ENCODE data around the gene PLA2G4C. TPM values are rescaled to one million over a fixed set of nuclear protein-coding genes. Genes with fewer than 3 reads are reported as not detected.

The PLA2G4C gene
- total RNA-seq, 1 experiment from 2014 or later = 4.2 TPM

- H3K27me3 Mint-ChIP-seq (ENCODE audit: unreplicated experiment) = peaks cover 73% of the 10 kb centered on the region
- H3K9me3 Mint-ChIP-seq (ENCODE audit: low read depth, unreplicated experiment) = no peaks in the 10 kb centered on the region
- no peak overlapping the region for H3K27ac Mint-ChIP-seq (ENCODE audit: unreplicated experiment)
- no peaks in the 10 kb centered on the region for H3K4me1 Mint-ChIP-seq (ENCODE audit: low read depth, unreplicated experiment)
- no peaks in the 10 kb centered on the region for H3K36me3 Mint-ChIP-seq (ENCODE audit: insufficient read depth, unreplicated experiment)
- BruUV-seq (replicated peaks) = no TSS peak
- no peak for TF ChIP-seq CTCF (IDR thresholded peaks at IDR 0.05; ENCODE audit: unreplicated experiment)
- H3K4me3 Mint-ChIP-seq (ENCODE audit: low read depth, unreplicated experiment) = no peak overlapping the region
- intact Hi-C loops (cut with micrococcal nuclease; ENCODE audit: unreplicated experiment) = no loop called here
- CTCF ChIA-PET = interaction anchor here (0.6 kb wide), 1 partner anchor 514 kb away, joined by 3 read pairs; no protein-coding TSS in a partner anchor
- DNase-seq = no peak
Observed at GRCh38 chr19:48061401-48062344, 48.9 kb downstream of the PLA2G4C start.

- H3K27ac Mint-ChIP-seq (ENCODE audit: unreplicated experiment) = no peak overlapping the region
- intact Hi-C loops (cut with micrococcal nuclease; ENCODE audit: unreplicated experiment) = no loop called here
- TF ChIP-seq CTCF (IDR thresholded peaks at IDR 0.05; ENCODE audit: unreplicated experiment) = no peak
- no peak for DNase-seq
- BruUV-seq (replicated peaks) = no TSS peak
- H3K36me3 Mint-ChIP-seq (ENCODE audit: insufficient read depth, unreplicated experiment) = no peaks in the 10 kb centered on the region
- no peak overlapping the region for H3K4me3 Mint-ChIP-seq (ENCODE audit: low read depth, unreplicated experiment)
- H3K27me3 Mint-ChIP-seq (ENCODE audit: unreplicated experiment) = peaks cover 81% of the 10 kb centered on the region
- H3K9me3 Mint-ChIP-seq (ENCODE audit: low read depth, unreplicated experiment) = no peaks in the 10 kb centered on the region
- no peaks in the 10 kb centered on the region for H3K4me1 Mint-ChIP-seq (ENCODE audit: low read depth, unreplicated experiment)
- CTCF ChIA-PET = interaction anchor here (0.6 kb wide), 1 partner anchor 200 kb away, joined by 3 read pairs; no protein-coding TSS in a partner anchor
Observed at GRCh38 chr19:48060381-48060780, 50.2 kb downstream of the PLA2G4C start.

- DNase-seq = no peak
- Mint-ChIP-seq H3K36me3 (ENCODE audit: insufficient read depth, unreplicated experiment) (no peaks in the 10 kb centered on the region), H3K27ac (ENCODE audit: unreplicated experiment) (no peak overlapping the region), H3K4me1 (ENCODE audit: low read depth, unreplicated experiment) (no peaks in the 10 kb centered on the region), H3K4me3 (ENCODE audit: low read depth, unreplicated experiment) (no peak overlapping the region), H3K9me3 (ENCODE audit: low read depth, unreplicated experiment) (no peaks in the 10 kb centered on the region), H3K27me3 (ENCODE audit: unreplicated experiment) (peaks cover 81% of the 10 kb centered on the region)
- TF ChIP-seq CTCF (IDR thresholded peaks at IDR 0.05; ENCODE audit: unreplicated experiment) = no peak
- CTCF ChIA-PET = interaction anchor here (0.7 kb wide), 1 partner anchor 64 kb away, joined by 4 read pairs; no protein-coding TSS in a partner anchor
- intact Hi-C loops (cut with micrococcal nuclease; ENCODE audit: unreplicated experiment) = no loop called here
- no TSS peak for BruUV-seq (replicated peaks)
Observed at GRCh38 chr19:48059331-48059730, 51.3 kb downstream of the PLA2G4C start.

- no peak for DNase-seq
- Mint-ChIP-seq H3K36me3 (ENCODE audit: insufficient read depth, unreplicated experiment) (no peaks in the 10 kb centered on the region), H3K4me1 (ENCODE audit: low read depth, unreplicated experiment) (no peaks in the 10 kb centered on the region), H3K4me3 (ENCODE audit: low read depth, unreplicated experiment) (no peak overlapping the region), H3K27me3 (ENCODE audit: unreplicated experiment) (peaks cover 64% of the 10 kb centered on the region), H3K27ac (ENCODE audit: unreplicated experiment) (no peak overlapping the region), H3K9me3 (ENCODE audit: low read depth, unreplicated experiment) (no peaks in the 10 kb centered on the region)
- BruUV-seq (replicated peaks) = no TSS peak
- no peak for TF ChIP-seq CTCF (IDR thresholded peaks at IDR 0.05; ENCODE audit: unreplicated experiment)
- intact Hi-C loops (cut with micrococcal nuclease; ENCODE audit: unreplicated experiment) = no loop called here
- CTCF ChIA-PET = interaction anchor here (0.6 kb wide), 1 partner anchor 269 kb away, joined by 3 read pairs; no protein-coding TSS in a partner anchor
Observed at GRCh38 chr19:48053856-48054255, 56.8 kb downstream of the PLA2G4C start.
